ENCODE results near the gene ADRM1. TPM values are rescaled to one million over a fixed set of nuclear protein-coding genes. Genes with fewer than 3 reads are reported as not detected.

The ADRM1 gene
- total and polyA plus RNA-seq, 2 of the 4 experiments (the other 2 are of a cell fraction), result 103 to 149 TPM

GRCh38 chr20:62339647-62340062 is 36.9 kb downstream of the ADRM1 start:
- Histone ChIP-seq H2BK20ac (ENCODE audit: low read depth, low read length) (no peak overlapping the region), H4K8ac (ENCODE audit: low read depth in 2 of 2, low read length in 2 of 2) (no peak overlapping the region), H3K9me1 (ENCODE audit: insufficient read depth, low read length) (peaks cover 2% of the 10 kb centered on the region; the same call in 1 of the 2 replicates), H3K18ac (ENCODE audit: low read depth, low read length) (no peak overlapping the region), H2AFZ (replicated peaks; ENCODE audit: low read length, poor library complexity) (no peak overlapping the region), H2AK9ac (replicated peaks; ENCODE audit: low read depth, low read length, poor library complexity) (no peak overlapping the region), H4K91ac (ENCODE audit: insufficient read depth, low read depth, low read length) (no peak overlapping the region), H2BK120ac (ENCODE audit: low read depth, low read length) (no peak overlapping the region), H4K20me1 (ENCODE audit: insufficient read depth, low read length) (no peaks in the 10 kb centered on the region), H3K14ac (replicated peaks; ENCODE audit: low read depth, low read length) (no peak overlapping the region), H3K36me3 (ENCODE audit: control insufficient read depth, insufficient read depth, low read length) (peaks cover 16% of the 10 kb centered on the region; the same call in 1 of the 2 replicates), H2BK15ac (ENCODE audit: low read depth, low read length) (no peak overlapping the region), H3K9me3 (ENCODE audit: control insufficient read depth, insufficient read depth, low read length) (peaks cover 2% of the 10 kb centered on the region), H3K56ac (ENCODE audit: extremely low read depth, insufficient read depth, low read length) (no peak overlapping the region), H4K5ac (ENCODE audit: low read depth, low read length) (no peak overlapping the region), H3K4me2 (ENCODE audit: low read depth, low read length) (no peak overlapping the region), H2AK5ac (ENCODE audit: low read depth, low read length) (no peak overlapping the region), H2BK5ac (ENCODE audit: low read depth, low read length, poor library complexity, severe bottlenecking) (no peak overlapping the region), H3K79me1 (ENCODE audit: low read depth in 1 of 2, low read length in 2 of 2) (no peaks in the 10 kb centered on the region), H3K4ac (ENCODE audit: low read depth, low read length) (no peak overlapping the region), H3K9ac (ENCODE audit: low read depth, low read length) (no peak overlapping the region), H3K23ac (ENCODE audit: low read depth, low read length) (no peak overlapping the region), H3K27me3 (ENCODE audit: control insufficient read depth, insufficient read depth, low read length) (no peaks in the 10 kb centered on the region), H3K27ac (ENCODE audit: insufficient read depth, low read length) (no peak overlapping the region), H3K4me1 (ENCODE audit: control insufficient read depth, insufficient read depth, low read length) (no peaks in the 10 kb centered on the region), H3K4me3 (ENCODE audit: insufficient read depth, low read depth, low read length) (no peak overlapping the region)
- ChIA-PET POLR2A (ENCODE audit: unreplicated experiment) (no interaction called here), CTCF (no interaction called here)
- ATAC-seq (ENCODE audit: low read depth) (no peak), DNase-seq (no peak)
- in situ Hi-C loops (cut with MboI; ENCODE audit: low sequenced_read_pairs) (no loop called here), intact Hi-C loops (cut with micrococcal nuclease) (no loop called here), dilution Hi-C loops (cut with HindIII; ENCODE audit: low sequenced_read_pairs, unreplicated experiment) (no loop called here)
- no TSS peak for BruUV-seq (replicated peaks)
- WGBS, 2 experiments (ENCODE audit: extremely low coverage in 2 of 2, insufficient read length in 1 of 2), result 98% methylated on average over 11 of the region's 14 CpGs; no CpG with 5 or more reads in 1 of the 2 experiments
- TF ChIP-seq CHD1 (IDR thresholded peaks at IDR 0.05; ENCODE audit: low read depth, low read length) (no peak), CTCF (conservative IDR thresholded peaks at IDR 0.05; ENCODE audit: low read depth, low read length) (no peak), NFE2L2 (IDR thresholded peaks at IDR 0.05; ENCODE audit: low read depth, low read length) (no peak), MXI1 (IDR thresholded peaks at IDR 0.05; ENCODE audit: borderline replicate concordance, low read depth, low read length) (no peak)
- TF ChIP-seq, protein P1, sequence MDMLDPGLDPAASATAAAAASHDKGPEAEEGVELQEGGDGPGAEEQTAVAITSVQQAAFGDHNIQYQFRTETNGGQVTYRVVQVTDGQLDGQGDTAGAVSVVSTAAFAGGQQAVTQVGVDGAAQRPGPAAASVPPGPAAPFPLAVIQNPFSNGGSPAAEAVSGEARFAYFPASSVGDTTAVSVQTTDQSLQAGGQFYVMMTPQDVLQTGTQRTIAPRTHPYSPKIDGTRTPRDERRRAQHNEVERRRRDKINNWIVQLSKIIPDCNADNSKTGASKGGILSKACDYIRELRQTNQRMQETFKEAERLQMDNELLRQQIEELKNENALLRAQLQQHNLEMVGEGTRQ (IDR thresholded peaks at IDR 0.05; ENCODE audit: low read depth, low read length), result no peak
- TF ChIP-seq, protein P2, sequence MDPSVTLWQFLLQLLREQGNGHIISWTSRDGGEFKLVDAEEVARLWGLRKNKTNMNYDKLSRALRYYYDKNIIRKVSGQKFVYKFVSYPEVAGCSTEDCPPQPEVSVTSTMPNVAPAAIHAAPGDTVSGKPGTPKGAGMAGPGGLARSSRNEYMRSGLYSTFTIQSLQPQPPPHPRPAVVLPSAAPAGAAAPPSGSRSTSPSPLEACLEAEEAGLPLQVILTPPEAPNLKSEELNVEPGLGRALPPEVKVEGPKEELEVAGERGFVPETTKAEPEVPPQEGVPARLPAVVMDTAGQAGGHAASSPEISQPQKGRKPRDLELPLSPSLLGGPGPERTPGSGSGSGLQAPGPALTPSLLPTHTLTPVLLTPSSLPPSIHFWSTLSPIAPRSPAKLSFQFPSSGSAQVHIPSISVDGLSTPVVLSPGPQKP (IDR thresholded peaks at IDR 0.05; ENCODE audit: borderline replicate concordance, low read depth, low read length), result no peak
